Omental fat pad (tissue), 4 donors: ENCODE measurements around the gene RIC1. TPM values are rescaled to one million over a fixed set of nuclear protein-coding genes. Genes with fewer than 3 reads are reported as not detected.
"Not testable (repeated sequence)": the region's sequence is repeated elsewhere in the genome, so short reads cannot be mapped to it uniquely, and the experiment has no call there.

Source experiments
- ATAC-seq: fragments of 150-250 bp; one replicate; pipeline ENCODE4 v1.9.1; 2016; ENCODE audit warnings: mild to moderate bottlenecking, moderate library complexity; ENCODE audit not compliant: low FRiP score
- DNase-seq: peaks from one replicate; pipeline ENCODE4 v3.0.0-alpha.2; 2019; ENCODE audit warnings: low spot score
- CTCF ChIP-seq, 3 donors: fragments of 450-650 bp; IDR thresholded peaks; one replicate each; pipeline ENCODE4 v1.5.1; 2016 to 2017; ENCODE audit warnings: antibody characterized with exemption in 3 of 3, mild to moderate bottlenecking in 3 of 3, moderate library complexity in 2 of 3
- total RNA-seq, 4 donors: library from RNA; depleted of rRNA; stranded (reverse); fragments of >200 nt; gene quantifications; one replicate each; pipeline ENCODE4 v1.1.0, GENCODE V29; 2016

RIC1 gene
- total RNA-seq: 10 to 100 TPM; 27.4 to 62.3 (median 36.1) TPM

GRCh38 chr9:5628530-5629311 lies at the start of gene RIC1:
TSS of gene RIC1 (plus strand) at chr9:5629107. CDS start at chr9:5629310, 203 bp downstream.
- DNase-seq: peak; percentile 69
- peak; percentile 96 for ATAC-seq
- TF ChIP-seq CTCF (IDR thresholded peaks at IDR 0.05): no peak

- ATAC-seq (no peak), DNase-seq (no peak)
- TF ChIP-seq CTCF (IDR thresholded peaks at IDR 0.05): no peak
Measured at GRCh38 chr9:5579881-5580280, 49.0 kb upstream of the RIC1 start.

- ATAC-seq (no peak), DNase-seq (no peak)
- TF ChIP-seq CTCF (IDR thresholded peaks at IDR 0.05): no peak
Measured at GRCh38 chr9:5580650-5581049, 48.3 kb upstream of the RIC1 start.

- ATAC-seq, DNase-seq: not testable (repeated sequence)
Measured at GRCh38 chr9:5581706-5582105, 47.2 kb upstream of the RIC1 start.

- no peak for ATAC-seq
- DNase-seq: no peak
- no peak for TF ChIP-seq CTCF (IDR thresholded peaks at IDR 0.05)
Measured at GRCh38 chr9:5582835-5583195, 46.1 kb upstream of the RIC1 start.

- ATAC-seq (no peak), DNase-seq (no peak)
- TF ChIP-seq CTCF (IDR thresholded peaks at IDR 0.05): no peak
Measured at GRCh38 chr9:5586391-5586802, 42.5 kb upstream of the RIC1 start.

- no peak for DNase-seq
- TF ChIP-seq CTCF (IDR thresholded peaks at IDR 0.05): no peak
- no peak for ATAC-seq
Measured at GRCh38 chr9:5587024-5587423, 41.9 kb upstream of the RIC1 start.
